Retinal pigment epithelial cell (primary cell): ENCODE data around the gene CD34.

Experiments used
- DNase-seq: peaks from one replicate; pipeline ENCODE4 v3.0.0-alpha.2; 2010; ENCODE audit warnings: low read depth
- H3K4me3 ChIP-seq: 2 replicates; pipeline ENCODE4 v1.5.1; 2011; ENCODE audit warnings: mild to moderate bottlenecking, low read length, control low read depth, moderate library complexity
- CTCF ChIP-seq: conservative IDR thresholded peaks from 2 replicates; pipeline ENCODE4 v1.5.1; 2011; ENCODE audit warnings: low read depth, low read length, control low read depth, inconsistent platforms

Gene CD34

GRCh38 chr1:207848234-207848633 lies 62.7 kb downstream of the CD34 start:
- no peak overlapping the region for H3K4me3 ChIP-seq
- no peak for TF ChIP-seq CTCF
- no peak for DNase-seq

- no peak overlapping the region for H3K4me3 ChIP-seq
- no peak for TF ChIP-seq CTCF
- DNase-seq = no peak
Measured at GRCh38 chr1:207847116-207847515, 63.8 kb downstream of the CD34 start.

- DNase-seq = no peak
- no peak for TF ChIP-seq CTCF
- no peak overlapping the region for H3K4me3 ChIP-seq
Measured at GRCh38 chr1:207845109-207845508, 65.8 kb downstream of the CD34 start.

GRCh38 chr1:207844371-207844770 lies 66.6 kb downstream of the CD34 start:
- DNase-seq = no peak
- no peak for TF ChIP-seq CTCF
- no peak overlapping the region for H3K4me3 ChIP-seq

- H3K4me3 ChIP-seq = no peak overlapping the region
- DNase-seq = no peak
- no peak for TF ChIP-seq CTCF
Measured at GRCh38 chr1:207842506-207842905, 68.4 kb downstream of the CD34 start.

- TF ChIP-seq CTCF = no peak
- DNase-seq = no peak
Measured at GRCh38 chr1:207841901-207842300, 69.0 kb downstream of the CD34 start.

GRCh38 chr1:207841293-207841692 lies 69.6 kb downstream of the CD34 start:
- TF ChIP-seq CTCF = no peak
- no peak overlapping the region for H3K4me3 ChIP-seq
- DNase-seq = no peak

More at GRCh38 chr1:207841901-207842300, 69.0 kb downstream of the CD34 start:
- H3K4me3 ChIP-seq = no peak overlapping the region
